Measurements from ENCODE around the gene SSH2. TPM values are rescaled to one million over a fixed set of nuclear protein-coding genes. Genes with fewer than 3 reads are reported as not detected.
"Not testable (repeated sequence)": the region's sequence is repeated elsewhere in the genome, so short reads cannot be mapped to it uniquely, and the experiment has no call there.

SSH2 gene
- total RNA-seq, 1 donor from 2014 or later, result 9.8 TPM

GRCh38 chr17:29874931-29875596 is 55.0 kb downstream of the SSH2 start:
- H3K4me3 ChIP-seq (ENCODE audit: low read depth, low read length), result no peak overlapping the region
- no peak for DNase-seq (ENCODE audit: low read depth)
- no peak for TF ChIP-seq CTCF (IDR thresholded peaks at IDR 0.05; ENCODE audit: insufficient read depth, low read length, poor library complexity, severe bottlenecking)
- no peaks in the 10 kb centered on the region for H3K36me3 ChIP-seq (ENCODE audit: control insufficient read depth, insufficient read depth, low read length)
- H3K27me3 ChIP-seq (ENCODE audit: control insufficient read depth, insufficient read depth, low read length), result no peaks in the 10 kb centered on the region

- H3K27me3 ChIP-seq (ENCODE audit: control insufficient read depth, insufficient read depth, low read length); H3K4me3 ChIP-seq (ENCODE audit: low read depth, low read length); DNase-seq (ENCODE audit: low read depth); H3K36me3 ChIP-seq (ENCODE audit: control insufficient read depth, insufficient read depth, low read length): not testable (repeated sequence)
Observed at GRCh38 chr17:29874358-29874757, 55.7 kb downstream of the SSH2 start.

- Histone ChIP-seq H3K4me3 (ENCODE audit: low read depth, low read length) (no peak overlapping the region), H3K36me3 (ENCODE audit: control insufficient read depth, insufficient read depth, low read length) (no peaks in the 10 kb centered on the region), H3K27me3 (ENCODE audit: control insufficient read depth, insufficient read depth, low read length) (no peaks in the 10 kb centered on the region)
- no peak for DNase-seq (ENCODE audit: low read depth)
- no peak for TF ChIP-seq CTCF (IDR thresholded peaks at IDR 0.05; ENCODE audit: insufficient read depth, low read length, poor library complexity, severe bottlenecking)
Observed at GRCh38 chr17:29873476-29873875, 56.6 kb downstream of the SSH2 start.

GRCh38 chr17:29870836-29871465 is 59.1 kb downstream of the SSH2 start:
- H3K27me3 ChIP-seq (ENCODE audit: control insufficient read depth, insufficient read depth, low read length), result no peaks in the 10 kb centered on the region
- no peak for TF ChIP-seq CTCF (IDR thresholded peaks at IDR 0.05; ENCODE audit: insufficient read depth, low read length, poor library complexity, severe bottlenecking)
- H3K36me3 ChIP-seq (ENCODE audit: control insufficient read depth, insufficient read depth, low read length), result no peaks in the 10 kb centered on the region
- no peak for DNase-seq (ENCODE audit: low read depth)
- no peak overlapping the region for H3K4me3 ChIP-seq (ENCODE audit: low read depth, low read length)

- H3K36me3 ChIP-seq (ENCODE audit: control insufficient read depth, insufficient read depth, low read length), result no peaks in the 10 kb centered on the region
- peak; percentile 6 for TF ChIP-seq CTCF (IDR thresholded peaks at IDR 0.05; ENCODE audit: insufficient read depth, low read length, poor library complexity, severe bottlenecking)
- no peak overlapping the region for H3K4me3 ChIP-seq (ENCODE audit: low read depth, low read length)
- no peaks in the 10 kb centered on the region for H3K27me3 ChIP-seq (ENCODE audit: control insufficient read depth, insufficient read depth, low read length)
- no peak for DNase-seq (ENCODE audit: low read depth)
Observed at GRCh38 chr17:29867643-29868181, 62.3 kb downstream of the SSH2 start.

GRCh38 chr17:29866746-29867404 is 63.2 kb downstream of the SSH2 start:
- no peak for TF ChIP-seq CTCF (IDR thresholded peaks at IDR 0.05; ENCODE audit: insufficient read depth, low read length, poor library complexity, severe bottlenecking)
- Histone ChIP-seq H3K4me3 (ENCODE audit: low read depth, low read length) (no peak overlapping the region), H3K36me3 (ENCODE audit: control insufficient read depth, insufficient read depth, low read length) (no peaks in the 10 kb centered on the region)

More at GRCh38 chr17:29866746-29867404, 63.2 kb downstream of the SSH2 start:
- no peaks in the 10 kb centered on the region for H3K27me3 ChIP-seq (ENCODE audit: control insufficient read depth, insufficient read depth, low read length)
- DNase-seq (ENCODE audit: low read depth), result no peak

Measured in kidney epithelial cell (primary cell).